Stomach (tissue), 9 donors: Measurements from ENCODE around the gene ZNF106. TPM values are rescaled to one million over a fixed set of nuclear protein-coding genes. Genes with fewer than 3 reads are reported as not detected.

Experiments used
- DNase-seq, 2 donors: peaks; one replicate each; pipeline versions ENCODE4 v3.0.0 to v3.0.0-alpha.2; 2013 to 2019
- H3K27ac ChIP-seq, 5 donors: fragments of 200-600 bp in 4 of 5; sonication (generic) in 4 of 5; one replicate each; pipeline ENCODE4 v1.5.1; 2013 to 2019; ENCODE audit warnings: mild to moderate bottlenecking in 1 of 5, moderate library complexity in 1 of 5
- H3K27me3 ChIP-seq, 3 donors: fragments of 200-600 bp; sonication (generic); one replicate each; pipeline ENCODE4 v1.5.1; 2017 to 2019; ENCODE audit warnings: mixed run types in 1 of 3
- H3K36me3 ChIP-seq, 4 donors: fragments of 200-600 bp; sonication (generic); 1 replicate in 3 of 4; 2 replicates in 1 of 4; pipeline ENCODE4 v1.5.1; 2016 to 2019
- H3K4me1 ChIP-seq, 4 donors: fragments of 200-600 bp; sonication (generic); one replicate each; pipeline ENCODE4 v1.5.1; 2016 to 2019
- H3K4me3 ChIP-seq, 4 donors: fragments of 200-600 bp; sonication (generic) in 3 of 4; one replicate each; pipeline ENCODE4 v1.5.1; 2016 to 2019; ENCODE audit warnings: mild to moderate bottlenecking in 1 of 4
- H3K9me3 ChIP-seq, 4 donors: fragments of 200-600 bp; sonication (generic); one replicate each; pipeline ENCODE4 v1.5.1; 2016 to 2019
- EP300 ChIP-seq: sonication (generic); formaldehyde crosslinking; IDR thresholded peaks from one replicate; pipeline ENCODE4 v1.6.1; 2017; ENCODE audit warnings: antibody characterized with exemption
- POLR2A ChIP-seq, 4 donors: fragments of 450-650 bp; IDR thresholded peaks; one replicate each; pipeline ENCODE4 v1.6.1; 2016; ENCODE audit warnings: antibody characterized with exemption in 4 of 4, control low read depth in 2 of 4, mild to moderate bottlenecking in 1 of 4, moderate library complexity in 1 of 4
- POLR2AphosphoS5 ChIP-seq, 3 donors: sonication (generic); formaldehyde crosslinking; IDR thresholded peaks; one replicate each; pipeline ENCODE4 v1.6.1; 2016; ENCODE audit warnings: antibody characterized with exemption in 3 of 3
- WGBS, 5 donors: extraction: QIAGEN DNeasy Blood & Tissue Kit in 3 of 5; methylation state at CpG; one replicate each; pipeline versions ENCODE4 v1.1.5 to v1.1.7; 2013 to 2018; 5-methylcytosine and 5-hydroxymethylcytosine counted together
- intact Hi-C: fragments of 100-400 bp; cut with DNase I; formaldehyde crosslinking; loops from one replicate; pipeline ENCODE4 v1.15.1; 2023; ENCODE audit warnings: low total_unique reads
- polyA plus RNA-seq, 3 donors: library from polyadenylated mRNA; stranded (reverse); fragments of 200-250 nt; gene quantifications; one replicate each; pipeline ENCODE4 v1.2.3, GENCODE V29; 2013
- total RNA-seq, 5 donors: library from RNA; depleted of rRNA; stranded (reverse); fragments of >200 nt; gene quantifications; one replicate each; pipeline versions ENCODE4 v1.1.0 to v1.2.3, GENCODE V29; 2014 to 2016
- TF ChIP-seq, protein P1 (sequence below), 7 experiments: fragments of 450-650 bp in 4 of 7; fragments of 200-600 bp in 3 of 7; sonication (generic) in 3 of 7; IDR thresholded peaks; one replicate each; pipeline ENCODE4 v1.5.1; 2016 to 2019; ENCODE audit warnings: antibody characterized with exemption in 7 of 7, control low read depth in 2 of 7, mild to moderate bottlenecking in 1 of 7
- donor health status: healthy with polysubstance abuse.
- donor health status: Bipolar disorder and iron deficiency.
- donor health status: healthy.

ZNF106 gene
- total and polyA plus RNA-seq, 8 donors: 4.5 to 238 (median 41.9) TPM

GRCh38 chr15:42450425-42450790 lies 40.5 kb downstream of the ZNF106 start:
- intact Hi-C loops: no loop called here
- TF ChIP-seq EP300 (no peak), POLR2A (IDR thresholded peaks at IDR 0.05) (no peak), POLR2AphosphoS5 (IDR thresholded peaks at IDR 0.05) (no peak)
- TF ChIP-seq, protein P1, sequence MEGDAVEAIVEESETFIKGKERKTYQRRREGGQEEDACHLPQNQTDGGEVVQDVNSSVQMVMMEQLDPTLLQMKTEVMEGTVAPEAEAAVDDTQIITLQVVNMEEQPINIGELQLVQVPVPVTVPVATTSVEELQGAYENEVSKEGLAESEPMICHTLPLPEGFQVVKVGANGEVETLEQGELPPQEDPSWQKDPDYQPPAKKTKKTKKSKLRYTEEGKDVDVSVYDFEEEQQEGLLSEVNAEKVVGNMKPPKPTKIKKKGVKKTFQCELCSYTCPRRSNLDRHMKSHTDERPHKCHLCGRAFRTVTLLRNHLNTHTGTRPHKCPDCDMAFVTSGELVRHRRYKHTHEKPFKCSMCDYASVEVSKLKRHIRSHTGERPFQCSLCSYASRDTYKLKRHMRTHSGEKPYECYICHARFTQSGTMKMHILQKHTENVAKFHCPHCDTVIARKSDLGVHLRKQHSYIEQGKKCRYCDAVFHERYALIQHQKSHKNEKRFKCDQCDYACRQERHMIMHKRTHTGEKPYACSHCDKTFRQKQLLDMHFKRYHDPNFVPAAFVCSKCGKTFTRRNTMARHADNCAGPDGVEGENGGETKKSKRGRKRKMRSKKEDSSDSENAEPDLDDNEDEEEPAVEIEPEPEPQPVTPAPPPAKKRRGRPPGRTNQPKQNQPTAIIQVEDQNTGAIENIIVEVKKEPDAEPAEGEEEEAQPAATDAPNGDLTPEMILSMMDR (IDR thresholded peaks at IDR 0.05): no peak
- H3K4me3 ChIP-seq: no peak overlapping the region
- no peak overlapping the region for H3K27ac ChIP-seq
- peaks cover 12 to 84% (median 73%) of the 10 kb centered on the region in 4 donors for H3K36me3 ChIP-seq
- 97 to 99% (median 97%) methylated on average over 4 of the region's 4 CpGs for WGBS, 5 donors
- H3K27me3 ChIP-seq: no peaks in the 10 kb centered on the region
- H3K9me3 ChIP-seq: no peaks in the 10 kb centered on the region
- H3K4me1 ChIP-seq: peaks cover 0 to 16% (median 6%) of the 10 kb centered on the region in 4 donors
- DNase-seq: no peak

GRCh38 chr15:42449770-42450424 lies 41.0 kb downstream of the ZNF106 start:
- TF ChIP-seq POLR2A (IDR thresholded peaks at IDR 0.05) (no peak), EP300 (no peak), POLR2AphosphoS5 (IDR thresholded peaks at IDR 0.05) (no peak)
- TF ChIP-seq, protein P1 (IDR thresholded peaks at IDR 0.05): no peak
- Histone ChIP-seq H3K27me3 (no peaks in the 10 kb centered on the region), H3K4me1 (peaks cover 0 to 11% (median 4%) of the 10 kb centered on the region in 4 donors), H3K27ac (no peak overlapping the region), H3K36me3 (peaks cover 12 to 89% (median 78%) of the 10 kb centered on the region in 4 donors), H3K9me3 (no peaks in the 10 kb centered on the region), H3K4me3 (no peak overlapping the region)
- 96 to 97% (median 96%) methylated on average over 13 of the region's 13 CpGs for WGBS, 5 donors
- DNase-seq: no peak
- intact Hi-C loops: no loop called here

DNA sequence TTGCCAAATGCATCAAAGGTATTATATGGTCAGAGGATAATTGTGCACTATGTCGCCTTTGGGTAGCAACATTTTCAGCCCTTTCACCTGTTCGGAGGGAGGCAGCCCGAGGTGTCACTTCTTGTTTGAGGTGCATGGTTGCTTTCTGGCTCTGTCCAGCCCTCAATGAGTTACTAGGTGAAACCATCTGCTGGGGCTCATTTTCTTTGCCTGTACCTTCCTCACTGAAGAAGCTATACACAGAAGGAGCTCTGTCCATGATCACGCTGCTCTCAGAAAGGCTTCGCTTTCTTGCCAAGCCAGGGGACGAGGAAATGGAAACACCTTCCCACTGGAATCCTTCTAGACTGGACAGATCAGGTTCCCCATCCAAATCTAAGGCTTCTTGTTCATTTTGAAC lies 42.7 kb downstream of the ZNF106 start:
- peaks cover 0 to 6% (median 0%) of the 10 kb centered on the region in 4 donors for H3K4me1 ChIP-seq
- H3K27ac ChIP-seq: no peak overlapping the region
- peaks cover 27 to 93% (median 91%) of the 10 kb centered on the region in 4 donors for H3K36me3 ChIP-seq
- no peak overlapping the region for H3K4me3 ChIP-seq
- intact Hi-C loops: no loop called here
- no peaks in the 10 kb centered on the region for H3K9me3 ChIP-seq
- no peak for DNase-seq
- no peaks in the 10 kb centered on the region for H3K27me3 ChIP-seq
- 96 to 99% (median 97%) methylated on average over 6 of the region's 6 CpGs for WGBS, 5 donors
- TF ChIP-seq POLR2AphosphoS5 (IDR thresholded peaks at IDR 0.05): no peak
- TF ChIP-seq, protein P1 (IDR thresholded peaks at IDR 0.05): no peak
- TF ChIP-seq POLR2A (IDR thresholded peaks at IDR 0.05): no peak
- no peak for TF ChIP-seq EP300

DNA sequence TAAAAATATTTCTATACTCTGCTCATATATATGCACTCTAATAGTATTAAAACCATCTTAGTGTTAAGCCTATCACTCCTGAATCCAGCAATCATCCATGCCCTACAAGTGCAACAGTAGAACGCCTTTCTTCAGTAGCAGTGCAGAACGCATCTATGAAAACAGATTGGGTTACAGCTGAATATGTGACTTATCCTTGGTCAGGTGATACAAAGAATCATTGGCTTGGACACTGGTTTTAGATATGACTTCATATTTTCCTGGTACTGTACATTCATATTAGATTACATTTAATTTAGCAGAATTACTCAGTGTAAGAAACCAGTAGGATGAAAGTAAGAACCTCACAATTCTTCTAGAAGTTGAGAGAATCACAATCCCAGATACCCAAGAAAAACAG lies 43.3 kb downstream of the ZNF106 start:
- TF ChIP-seq POLR2A (IDR thresholded peaks at IDR 0.05): no peak
- no peak for TF ChIP-seq EP300
- TF ChIP-seq, protein P1 (IDR thresholded peaks at IDR 0.05): no peak
- TF ChIP-seq POLR2AphosphoS5 (IDR thresholded peaks at IDR 0.05): no peak

More for the DNA sequence above, 43.3 kb downstream of the ZNF106 start:
- H3K36me3 ChIP-seq: peaks cover 34 to 96% (median 94%) of the 10 kb centered on the region in 4 donors
- intact Hi-C loops: no loop called here
- H3K4me1 ChIP-seq: peaks cover 0 to 6% (median 0%) of the 10 kb centered on the region in 4 donors
- no peaks in the 10 kb centered on the region for H3K9me3 ChIP-seq
- H3K4me3 ChIP-seq: no peak overlapping the region
- 90 to 98% (median 96%) methylated on average over 2 of the region's 2 CpGs for WGBS, 5 donors
- DNase-seq: no peak
- no peaks in the 10 kb centered on the region for H3K27me3 ChIP-seq
- H3K27ac ChIP-seq: no peak overlapping the region
